Stimulated activated CD4-positive, alpha-beta T cell treated with anti-CD3 and anti-CD28 coated beads, TNF-alpha, amount 100 ng/mL, for 4 hours (primary cell): ENCODE data around the gene PCYT1A.
A peak's percentile ranks its signal among the peaks of the same experiment; 100 is the strongest.
"Not testable (repeated sequence)": the region's sequence is repeated elsewhere in the genome, so short reads cannot be mapped to it uniquely, and the experiment has no call there.

Experiments used
- DNase-seq, 3 experiments: peaks; one replicate each; pipeline ENCODE4 v3.0.0-alpha.2; 2020; ENCODE audit warnings: low read depth in 3 of 3

The PCYT1A gene

DNA sequence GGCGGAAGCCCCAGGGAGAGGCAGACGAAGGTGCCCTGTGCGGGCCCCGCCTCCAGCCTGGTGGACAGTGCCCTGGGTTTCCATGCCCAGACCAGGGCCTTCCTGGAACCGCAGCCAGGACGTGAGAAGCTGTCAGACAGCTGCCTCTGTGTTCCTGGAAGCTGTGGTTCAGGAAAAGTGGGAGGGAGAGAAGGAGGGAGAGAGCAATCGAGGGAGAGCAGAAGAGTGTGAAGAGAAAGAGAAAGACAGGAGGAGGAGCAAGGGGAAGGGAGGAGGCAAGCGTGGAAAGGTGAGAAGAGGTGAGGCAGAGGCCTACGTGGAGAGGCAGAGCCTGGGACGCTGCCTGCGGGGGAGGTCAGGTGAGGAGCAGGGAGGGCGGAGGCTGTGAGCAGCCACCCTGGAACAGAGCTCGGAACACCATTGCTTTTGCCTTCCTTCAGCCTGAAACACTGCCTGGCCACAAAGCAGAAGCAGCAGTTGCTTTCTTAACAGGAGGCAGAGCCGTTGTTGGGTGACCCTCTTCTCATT is 94.9 kb downstream of the PCYT1A start:
- DNase-seq: no peak

DNA sequence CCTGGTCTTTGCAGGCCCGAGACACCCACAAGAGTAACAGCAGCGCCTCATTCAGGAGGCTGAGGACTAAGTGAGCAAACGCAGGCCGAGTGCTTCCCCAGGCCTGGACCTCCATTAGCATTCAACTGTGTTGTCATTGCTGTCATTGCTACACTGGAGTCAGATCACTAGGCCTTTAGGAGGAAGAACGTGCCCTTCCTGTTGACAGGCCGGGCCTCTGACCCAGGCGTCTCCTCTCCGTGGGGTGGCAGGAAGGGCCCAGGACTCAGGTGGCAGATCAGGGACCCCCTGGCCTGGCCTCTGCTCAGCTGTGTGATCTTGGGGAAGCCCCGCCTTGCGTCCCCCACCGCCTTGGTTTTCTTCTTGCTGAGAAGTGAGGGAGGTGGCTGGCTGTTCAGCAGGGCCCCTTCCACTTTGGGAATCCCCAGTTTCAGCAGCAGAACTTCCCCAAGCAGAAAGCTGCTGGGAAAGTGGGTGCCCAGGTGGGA is 95.4 kb downstream of the PCYT1A start:
- DNase-seq: peak in 1 of 3 experiments; percentile 28

DNA sequence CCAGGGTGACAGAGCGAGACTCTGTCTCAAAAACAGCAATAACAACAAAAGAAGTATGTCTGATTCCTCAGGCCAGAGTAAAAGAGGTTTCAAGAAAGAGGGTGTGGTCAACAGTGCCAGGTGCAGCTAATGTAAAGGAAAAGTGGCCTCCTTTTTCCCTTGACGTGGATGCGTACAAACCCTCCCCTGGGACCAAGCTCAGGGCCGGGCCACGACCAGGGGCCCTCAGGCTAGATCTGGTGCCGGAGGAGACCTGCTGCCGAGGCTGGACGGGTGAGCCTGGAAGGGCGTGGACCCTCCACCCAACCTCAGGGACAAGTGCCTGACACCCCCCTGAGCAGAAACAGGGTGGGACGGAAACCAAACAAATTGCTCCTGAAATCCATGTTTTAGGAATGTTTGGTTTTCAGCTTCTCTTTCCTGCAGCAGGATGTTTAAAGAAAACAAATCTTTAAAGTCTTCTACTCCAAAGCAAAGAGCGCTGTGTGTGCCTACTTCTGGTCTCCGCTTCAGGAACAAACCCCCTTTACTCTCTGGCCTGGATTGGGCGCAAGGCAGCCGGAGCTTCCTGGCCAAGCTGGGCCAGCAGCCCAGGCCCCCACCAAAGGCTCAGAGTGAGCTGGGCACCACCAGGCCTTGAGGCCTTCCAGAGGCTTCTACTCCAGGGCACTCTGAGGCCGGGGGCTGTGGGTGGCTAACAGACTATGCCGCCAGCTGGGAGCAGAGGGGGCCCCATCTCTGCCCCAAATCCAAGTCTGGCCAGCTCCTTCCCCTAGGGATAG is 97.8 kb downstream of the PCYT1A start:
- DNase-seq: no peak

DNA sequence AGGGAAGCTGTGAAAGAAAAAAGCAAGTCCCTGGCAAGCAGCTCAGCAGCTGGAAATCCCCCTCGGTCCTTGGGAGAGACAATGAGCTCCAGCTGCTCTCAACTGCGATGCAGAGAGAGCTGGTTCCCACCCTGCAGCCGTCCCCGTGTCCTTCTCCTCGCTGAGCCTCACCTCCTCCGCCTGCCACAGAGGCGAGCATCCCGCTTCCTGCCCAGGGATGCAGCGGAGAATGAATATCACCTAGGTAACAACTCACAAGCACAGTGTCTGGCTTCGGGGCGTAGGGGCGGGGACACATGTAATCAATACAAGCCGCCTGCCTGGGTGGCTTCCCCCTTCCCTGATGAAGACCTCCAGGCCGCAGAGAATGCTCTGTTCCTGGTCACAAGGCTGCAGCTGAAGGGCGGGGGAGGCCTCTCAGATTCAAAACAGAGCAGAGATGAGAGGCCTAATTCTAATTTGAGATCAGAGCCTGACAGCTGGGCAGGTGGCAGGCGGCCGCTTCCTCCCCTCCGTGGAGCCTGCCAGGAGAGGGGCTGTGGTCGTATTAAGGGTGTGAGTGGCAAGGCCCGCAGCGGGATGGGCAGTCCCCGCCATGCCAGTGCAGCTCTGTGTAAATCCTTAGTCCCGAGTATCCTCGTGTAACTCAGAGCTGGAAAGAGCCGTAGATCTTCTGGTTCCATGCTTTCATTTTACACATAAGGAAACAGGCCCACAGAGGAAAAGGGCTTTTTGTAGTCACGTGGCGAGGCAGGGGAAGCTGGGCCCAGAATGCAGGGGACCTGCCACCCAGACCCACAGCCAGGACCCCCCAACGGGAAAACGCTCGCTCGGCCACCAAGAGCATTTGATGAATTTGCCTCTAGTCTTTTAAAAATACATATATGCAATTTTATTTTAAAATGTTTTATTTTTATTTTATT is 100.6 kb downstream of the PCYT1A start:
- no peak for DNase-seq

DNA sequence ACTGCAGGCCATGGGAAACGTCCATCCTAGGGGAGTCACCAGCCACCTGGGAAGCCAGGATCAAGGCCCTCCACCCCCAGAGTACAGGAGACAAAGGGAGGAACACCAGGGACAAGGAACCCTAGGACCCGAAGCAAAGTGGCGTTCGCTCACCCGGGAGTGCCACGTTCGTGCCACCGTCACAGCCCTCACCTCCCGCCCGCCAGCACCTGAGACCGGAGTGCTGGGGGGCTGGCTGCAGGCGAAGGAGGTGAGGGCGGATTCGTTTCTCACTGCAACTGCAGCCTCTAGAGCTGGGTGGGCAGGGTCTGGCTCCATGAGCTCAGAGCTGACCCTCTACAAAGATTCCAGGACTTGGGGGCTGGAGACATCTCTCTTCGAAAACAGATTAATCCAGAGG is 102.6 kb downstream of the PCYT1A start:
- no peak for DNase-seq

DNA sequence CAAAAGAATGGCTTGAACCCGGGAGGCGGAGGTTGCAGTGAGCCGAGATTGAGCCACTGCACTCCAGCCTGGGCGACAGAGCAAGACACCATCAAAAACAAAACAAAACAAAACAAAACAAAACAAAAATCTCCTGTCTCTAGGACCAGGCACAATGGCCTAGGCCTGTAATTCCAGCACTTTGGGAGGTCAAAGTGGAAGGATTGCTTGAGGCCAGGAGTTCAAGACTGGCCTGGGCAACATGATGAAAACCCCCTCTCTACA is 103.4 kb downstream of the PCYT1A start:
- DNase-seq: not testable (repeated sequence)

DNA sequence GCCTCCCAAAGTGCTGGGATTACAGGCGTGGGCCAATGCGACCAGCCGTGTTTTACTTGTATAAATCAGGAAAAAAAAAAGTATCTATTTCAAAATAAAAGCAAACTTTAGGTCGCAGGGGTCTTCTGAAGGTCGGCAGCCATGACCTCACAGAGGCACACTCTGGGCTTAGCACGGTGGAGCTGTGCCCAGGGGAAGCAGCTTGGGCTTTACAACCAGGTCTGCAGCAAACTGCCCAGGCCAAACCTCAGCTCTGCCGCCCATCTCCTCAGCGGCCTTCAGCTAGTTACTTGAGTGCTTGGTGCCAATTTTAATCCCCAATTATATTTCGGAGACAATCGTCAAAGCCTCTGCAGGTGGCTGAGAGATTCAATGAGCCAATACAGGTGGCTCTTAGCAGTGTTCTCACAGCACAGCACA is 106.4 kb downstream of the PCYT1A start:
- DNase-seq: no peak

DNA sequence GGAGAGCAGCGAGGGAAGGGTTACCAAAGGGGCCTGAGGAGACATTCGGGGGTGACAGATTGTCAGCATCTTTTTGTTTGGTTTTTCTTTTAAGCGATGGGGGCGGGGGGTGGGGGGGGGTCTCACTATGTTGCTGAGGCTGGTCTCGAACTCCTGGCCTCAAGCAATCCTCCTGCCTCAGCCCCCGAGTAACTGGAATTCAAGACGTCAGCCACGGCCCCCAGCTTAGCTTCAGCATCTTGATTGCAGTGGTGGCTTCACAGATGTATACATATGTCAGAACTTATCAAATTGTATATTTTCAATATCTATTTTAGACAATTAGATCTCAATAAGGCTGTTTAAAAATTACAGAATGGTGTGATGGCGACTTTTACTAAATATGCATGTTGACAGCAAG is 107.2 kb downstream of the PCYT1A start:
- DNase-seq: no peak
